Measurements from ENCODE around the gene WWTR1. TPM values are rescaled to one million over a fixed set of nuclear protein-coding genes. Genes with fewer than 3 reads are reported as not detected.

WWTR1 gene
- total and polyA plus RNA-seq, 2 donors (not counting 3 experiments of a cell fraction or from before 2014, with no cell fraction given) = 210 to 341 TPM

- H3K36me3 ChIP-seq (ENCODE audit: control insufficient read depth in 2 of 2, extremely low read depth in 1 of 2, insufficient read depth in 2 of 2, low read length in 2 of 2) = peaks cover 19 to 40% of the 10 kb centered on the region in 2 experiments
- H3K9me3 ChIP-seq (replicated peaks; ENCODE audit: control insufficient read depth, insufficient read depth, low read length) = no peaks in the 10 kb centered on the region
- H2AFZ ChIP-seq (ENCODE audit: low read depth, low read length) = no peak overlapping the region
- ChIA-PET CTCF (interaction anchor here (1.0 to 3.0 kb wide), 16 partner anchors 9 to 155 kb away, joined by 3 to 13 read pairs (median 4); partner anchors contain the start of gene WWTR1), POLR2A (interaction anchor here (0.6 to 2.2 kb wide), 6 partner anchors 9 to 72 kb away, joined by 3 to 16 read pairs (median 4); partner anchors contain the start of gene WWTR1)
- H3K79me2 ChIP-seq (ENCODE audit: control insufficient read depth, insufficient read depth, low read length) = peaks cover 94% of the 10 kb centered on the region
- dilution Hi-C loops (cut with MboI; ENCODE audit: extremely low pct_ligation_motif_present, low sequenced_read_pairs) (no loop called here), intact Hi-C loops (cut with micrococcal nuclease) (loop anchor here (1.0 to 2.0 kb wide), 2 partner anchors 33 to 104 kb away; partner anchors contain the start of gene COMMD2)
- no peak overlapping the region for H3K9ac ChIP-seq (replicated peaks; ENCODE audit: extremely low read depth, insufficient read depth, low read length)
- peak overlapping the region; percentile 53 for H3K4me2 ChIP-seq (ENCODE audit: insufficient read depth, low read length)
- H3K4me1 ChIP-seq (ENCODE audit: control insufficient read depth, extremely low read depth, insufficient read depth, low read length) = peaks cover 88% of the 10 kb centered on the region
- FAIRE-seq = peak; percentile 91
- TF ChIP-seq POLR2AphosphoS5 (IDR thresholded peaks at IDR 0.05; ENCODE audit: insufficient read depth, low read depth, low read length) = peak; percentile 66
- TF ChIP-seq POLR2A (IDR thresholded peaks at IDR 0.05; ENCODE audit: low read depth, low read length) = peak; percentile 68
- TF ChIP-seq MYC (IDR thresholded peaks at IDR 0.05; ENCODE audit: low read depth, low read length) = no peak
- TF ChIP-seq MAX (IDR thresholded peaks at IDR 0.05; ENCODE audit: insufficient read depth, insufficient read length) = no peak
- TF ChIP-seq JUN (IDR thresholded peaks at IDR 0.05; ENCODE audit: borderline replicate concordance, insufficient read depth, insufficient read length, low read depth) = peak; percentile 3
- H3K27me3 ChIP-seq (ENCODE audit: control insufficient read depth in 2 of 2, insufficient read depth in 2 of 2, low read length in 2 of 2) = no peaks in the 10 kb centered on the region
- peaks cover 9% of the 10 kb centered on the region for H4K20me1 ChIP-seq (replicated peaks; ENCODE audit: control insufficient read depth, extremely low read depth, insufficient read depth, low read length)
- H3K9me1 ChIP-seq (replicated peaks; ENCODE audit: control insufficient read depth, extremely low read depth, insufficient read depth, low read length) = no peaks in the 10 kb centered on the region
- peak; percentile 80 for DNase-seq (ENCODE audit: low read depth, low spot score)
- BruUV-seq (replicated peaks) = no TSS peak
- H3K4me3 ChIP-seq (replicated peaks in 1 of 3; ENCODE audit: insufficient read depth in 1 of 3, low read depth in 1 of 3, low read length in 3 of 3) = peak overlapping the region in 1 of 3 experiments; percentile 13
- H3K27ac ChIP-seq (ENCODE audit: insufficient read depth, low read depth, low read length) = peak overlapping the region; percentile 37
Observed at GRCh38 chr3:149648525-149648924, 9.3 kb downstream of the WWTR1 start.

DNA sequence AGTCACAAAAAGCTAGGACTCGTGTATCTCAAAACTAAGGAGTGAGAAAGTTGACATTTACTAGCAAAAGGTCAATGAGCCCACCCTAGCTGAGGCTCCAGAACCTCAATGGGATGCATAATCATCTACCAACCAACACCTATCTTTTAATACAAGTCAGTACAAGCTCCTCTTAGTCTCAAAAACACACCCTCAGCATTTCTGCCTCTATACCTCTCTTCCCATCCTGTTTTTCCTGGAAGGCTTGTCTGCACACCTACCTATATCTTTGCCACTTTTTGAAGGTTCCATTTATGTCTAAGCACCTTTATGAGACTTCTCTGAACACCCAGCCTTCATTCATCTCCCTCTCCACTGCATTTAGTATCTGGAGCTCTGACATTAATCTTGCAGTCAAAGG is 10.0 kb downstream of the WWTR1 start:
- no peak for TF ChIP-seq POLR2A (IDR thresholded peaks at IDR 0.05; ENCODE audit: low read depth, low read length)
- TF ChIP-seq GATA2 (IDR thresholded peaks at IDR 0.05; ENCODE audit: insufficient read depth, insufficient read length, low read depth, low read length) = no peak
- no peak for TF ChIP-seq FOS (IDR thresholded peaks at IDR 0.05; ENCODE audit: borderline replicate concordance, insufficient read depth, low read length)
- no peak for TF ChIP-seq POLR2AphosphoS5 (IDR thresholded peaks at IDR 0.05; ENCODE audit: insufficient read depth, low read depth, low read length)
- no peak for TF ChIP-seq JUN (IDR thresholded peaks at IDR 0.05; ENCODE audit: borderline replicate concordance, insufficient read depth, insufficient read length, low read depth)
- TF ChIP-seq MYC (IDR thresholded peaks at IDR 0.05; ENCODE audit: low read depth, low read length) = no peak
- TF ChIP-seq EZH2 (IDR thresholded peaks at IDR 0.05; ENCODE audit: borderline replicate concordance, low read depth, low read length, severe bottlenecking) = no peak
- TF ChIP-seq MAX (IDR thresholded peaks at IDR 0.05; ENCODE audit: insufficient read depth, insufficient read length) = no peak
- TF ChIP-seq, protein P1, sequence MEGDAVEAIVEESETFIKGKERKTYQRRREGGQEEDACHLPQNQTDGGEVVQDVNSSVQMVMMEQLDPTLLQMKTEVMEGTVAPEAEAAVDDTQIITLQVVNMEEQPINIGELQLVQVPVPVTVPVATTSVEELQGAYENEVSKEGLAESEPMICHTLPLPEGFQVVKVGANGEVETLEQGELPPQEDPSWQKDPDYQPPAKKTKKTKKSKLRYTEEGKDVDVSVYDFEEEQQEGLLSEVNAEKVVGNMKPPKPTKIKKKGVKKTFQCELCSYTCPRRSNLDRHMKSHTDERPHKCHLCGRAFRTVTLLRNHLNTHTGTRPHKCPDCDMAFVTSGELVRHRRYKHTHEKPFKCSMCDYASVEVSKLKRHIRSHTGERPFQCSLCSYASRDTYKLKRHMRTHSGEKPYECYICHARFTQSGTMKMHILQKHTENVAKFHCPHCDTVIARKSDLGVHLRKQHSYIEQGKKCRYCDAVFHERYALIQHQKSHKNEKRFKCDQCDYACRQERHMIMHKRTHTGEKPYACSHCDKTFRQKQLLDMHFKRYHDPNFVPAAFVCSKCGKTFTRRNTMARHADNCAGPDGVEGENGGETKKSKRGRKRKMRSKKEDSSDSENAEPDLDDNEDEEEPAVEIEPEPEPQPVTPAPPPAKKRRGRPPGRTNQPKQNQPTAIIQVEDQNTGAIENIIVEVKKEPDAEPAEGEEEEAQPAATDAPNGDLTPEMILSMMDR (IDR thresholded peaks at IDR 0.05; ENCODE audit: extremely low read depth in 1 of 2, insufficient read depth in 1 of 2, low read depth in 1 of 2, low read length in 2 of 2) = no peak
- ChIA-PET POLR2A (interaction anchor here (0.9 to 2.2 kb wide), 4 partner anchors 10 to 72 kb away, joined by 3 to 16 read pairs (median 4); partner anchors contain the start of gene WWTR1), CTCF (interaction anchor here (0.9 to 3.0 kb wide), 8 partner anchors 9 to 124 kb away, joined by 3 to 13 read pairs (median 4); no protein-coding TSS in a partner anchor)
- no peaks in the 10 kb centered on the region for H3K9me1 ChIP-seq (replicated peaks; ENCODE audit: control insufficient read depth, extremely low read depth, insufficient read depth, low read length)
- H3K4me1 ChIP-seq (ENCODE audit: control insufficient read depth, extremely low read depth, insufficient read depth, low read length) = peaks cover 87% of the 10 kb centered on the region
- TSS peak; percentile 0 for BruUV-seq (replicated peaks)
- peaks cover 94% of the 10 kb centered on the region for H3K79me2 ChIP-seq (ENCODE audit: control insufficient read depth, insufficient read depth, low read length)
- no peaks in the 10 kb centered on the region for H3K9me3 ChIP-seq (replicated peaks; ENCODE audit: control insufficient read depth, insufficient read depth, low read length)
- H3K9ac ChIP-seq (replicated peaks; ENCODE audit: extremely low read depth, insufficient read depth, low read length) = no peak overlapping the region
- peak overlapping the region; percentile 53 for H3K4me2 ChIP-seq (ENCODE audit: insufficient read depth, low read length)
- dilution Hi-C loops (cut with MboI; ENCODE audit: extremely low pct_ligation_motif_present, low sequenced_read_pairs) = no loop called here
- H3K27me3 ChIP-seq (ENCODE audit: control insufficient read depth in 2 of 2, insufficient read depth in 2 of 2, low read length in 2 of 2) = no peaks in the 10 kb centered on the region
- no peak overlapping the region for H3K27ac ChIP-seq (ENCODE audit: insufficient read depth, low read depth, low read length)
- no peak overlapping the region for H2AFZ ChIP-seq (ENCODE audit: low read depth, low read length)
- H3K4me3 ChIP-seq (replicated peaks in 1 of 3; ENCODE audit: insufficient read depth in 1 of 3, low read depth in 1 of 3, low read length in 3 of 3) = no peak overlapping the region
- H4K20me1 ChIP-seq (replicated peaks; ENCODE audit: control insufficient read depth, extremely low read depth, insufficient read depth, low read length) = peaks cover 6% of the 10 kb centered on the region
- FAIRE-seq (no peak), DNase-seq (ENCODE audit: low read depth, low spot score) (peak; percentile 26)
- peaks cover 15 to 38% of the 10 kb centered on the region in 2 experiments for H3K36me3 ChIP-seq (ENCODE audit: control insufficient read depth in 2 of 2, extremely low read depth in 1 of 2, insufficient read depth in 2 of 2, low read length in 2 of 2)
- intact Hi-C loops (cut with micrococcal nuclease) = loop anchor here (1.0 to 2.0 kb wide), 2 partner anchors 33 to 105 kb away; partner anchors contain the start of gene COMMD2
